CD4-positive, alpha-beta T cell (primary cell): ENCODE results near the gene ZNF580. TPM values are rescaled to one million over a fixed set of nuclear protein-coding genes. Genes with fewer than 3 reads are reported as not detected.

Experiments used
- ATAC-seq: fragments of 200-7000 bp; cut with Tn5 transposase; one replicate; pipeline ENCODE4 v1.10.0; 2022; ENCODE audit warnings: mild to moderate bottlenecking; ENCODE audit not compliant: poor library complexity
- CTCF ChIA-PET: fragments of 350-600 bp; sonication (Branson Sonifier 250); formaldehyde crosslinking; loops from one replicate; lab custom pipeline; 2021; ENCODE audit warnings: antibody characterized with exemption, inconsistent platforms; lab: Charles Lee
- POLR2A ChIA-PET: fragments of 350-600 bp; sonication (Branson Sonifier 250); formaldehyde crosslinking; loops from one replicate; lab custom pipeline; 2021; ENCODE audit warnings: antibody characterized with exemption, inconsistent platforms; lab: Charles Lee
- DNase-seq, 14 experiments: peaks; one replicate each; pipeline ENCODE4 v3.0.0-alpha.2; 2013 to 2020; ENCODE audit warnings: mixed read lengths in 2 of 14
- H3K27ac ChIP-seq, 2 donors: one replicate each; pipeline versions ENCODE4 v1.5.1 to v1.7.0; 2013; ENCODE audit warnings: low read length in 2 of 2, low read depth in 1 of 2, mild to moderate bottlenecking in 1 of 2
- H3K27me3 ChIP-seq, 2 experiments: 1 replicate in 1 of 2; 2 replicates in 1 of 2; pipeline versions ENCODE4 v1.6.1 to v1.7.0; 2013; ENCODE audit warnings: low read length in 2 of 2, control low read depth in 1 of 2, mild to moderate bottlenecking in 1 of 2, moderate library complexity in 1 of 2; ENCODE audit not compliant: insufficient read depth in 2 of 2, control insufficient read depth in 1 of 2
- H3K36me3 ChIP-seq: one replicate; pipeline ENCODE4 v1.6.1; 2013; ENCODE audit warnings: low read length, control low read depth; ENCODE audit not compliant: insufficient read depth
- H3K4me1 ChIP-seq: one replicate; pipeline ENCODE4 v1.6.1; 2013; ENCODE audit warnings: low read length, control low read depth; ENCODE audit not compliant: insufficient read depth
- H3K4me3 ChIP-seq: one replicate; pipeline ENCODE4 v1.5.1; 2013; ENCODE audit warnings: mild to moderate bottlenecking, low read length, moderate library complexity
- H3K9me3 ChIP-seq, 2 experiments: 1 replicate in 1 of 2; 2 replicates in 1 of 2; pipeline versions ENCODE4 v1.6.1 to v1.7.0; 2013; ENCODE audit warnings: low read length in 2 of 2, mild to moderate bottlenecking in 2 of 2, control low read depth in 1 of 2, moderate library complexity in 1 of 2; ENCODE audit not compliant: control insufficient read depth in 1 of 2, insufficient read depth in 1 of 2
- H3K27ac Mint-ChIP-seq: one replicate; pipeline ENCODE4 v1.8.0; 2020; ENCODE audit warnings: mixed read lengths
- H3K27me3 Mint-ChIP-seq: one replicate; pipeline ENCODE4 v1.8.0; 2021; ENCODE audit warnings: mixed read lengths
- H3K36me3 Mint-ChIP-seq: one replicate; pipeline ENCODE4 v1.8.0; 2021; ENCODE audit warnings: low read depth, mixed read lengths
- H3K4me1 Mint-ChIP-seq: one replicate; pipeline ENCODE4 v1.8.0; 2021; ENCODE audit warnings: low read depth, mixed read lengths
- H3K4me3 Mint-ChIP-seq: one replicate; pipeline ENCODE4 v1.8.0; 2020; ENCODE audit warnings: mild to moderate bottlenecking, mixed read lengths
- H3K9me3 Mint-ChIP-seq: one replicate; pipeline ENCODE4 v1.8.0; 2020; ENCODE audit warnings: mixed read lengths
- intact Hi-C, 2 experiments: fragments of 100-400 bp; cut with DNase I in 1 of 2; cut with micrococcal nuclease in 1 of 2; formaldehyde crosslinking; loops; one replicate each; pipeline versions ENCODE4 v1.15.1 to v1.9.0; 2023 to 2025; cut with DNase I, micrococcal nuclease
- total RNA-seq, 174 experiments: library from RNA in 2 of 174; stranded (reverse) in 2 of 174; gene quantifications; one replicate each; pipeline ENCODE4 v1.2.3 and lab custom pipeline; 2021 to 2026
- TF ChIP-seq, protein P1 (sequence below): fragments of 200-600 bp; IDR thresholded peaks from one replicate; pipeline ENCODE4 v1.8.0; 2022; ENCODE audit warnings: antibody characterized with exemption, mild to moderate bottlenecking

The ZNF580 gene
- total RNA-seq, 2 experiments from 2014 or later = 45.2 to 46.6 TPM

DNA sequence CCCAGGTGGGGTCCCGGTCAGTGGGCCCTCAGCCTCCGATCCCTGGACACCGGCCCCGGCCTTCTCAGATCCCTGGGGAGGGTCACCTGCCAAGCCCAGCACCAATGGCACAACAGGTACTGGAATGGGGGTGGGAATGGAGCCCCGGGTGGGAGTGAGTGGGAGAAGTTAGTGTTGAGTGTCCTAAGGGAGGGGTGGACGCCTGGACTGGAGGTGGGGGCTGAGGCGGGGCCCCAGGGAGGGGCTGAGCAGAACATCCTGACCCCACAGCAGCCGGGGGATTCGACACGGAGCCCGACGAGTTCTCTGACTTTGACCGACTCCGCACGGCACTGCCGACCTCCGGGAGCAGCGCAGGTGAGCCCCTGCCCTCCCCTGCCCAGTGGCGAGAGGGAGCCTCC lies 51.9 kb downstream of the ZNF580 start:
- ChIA-PET CTCF (no interaction called here), POLR2A (no interaction called here)
- no peaks in the 10 kb centered on the region for H3K9me3 ChIP-seq
- TF ChIP-seq, protein P1, sequence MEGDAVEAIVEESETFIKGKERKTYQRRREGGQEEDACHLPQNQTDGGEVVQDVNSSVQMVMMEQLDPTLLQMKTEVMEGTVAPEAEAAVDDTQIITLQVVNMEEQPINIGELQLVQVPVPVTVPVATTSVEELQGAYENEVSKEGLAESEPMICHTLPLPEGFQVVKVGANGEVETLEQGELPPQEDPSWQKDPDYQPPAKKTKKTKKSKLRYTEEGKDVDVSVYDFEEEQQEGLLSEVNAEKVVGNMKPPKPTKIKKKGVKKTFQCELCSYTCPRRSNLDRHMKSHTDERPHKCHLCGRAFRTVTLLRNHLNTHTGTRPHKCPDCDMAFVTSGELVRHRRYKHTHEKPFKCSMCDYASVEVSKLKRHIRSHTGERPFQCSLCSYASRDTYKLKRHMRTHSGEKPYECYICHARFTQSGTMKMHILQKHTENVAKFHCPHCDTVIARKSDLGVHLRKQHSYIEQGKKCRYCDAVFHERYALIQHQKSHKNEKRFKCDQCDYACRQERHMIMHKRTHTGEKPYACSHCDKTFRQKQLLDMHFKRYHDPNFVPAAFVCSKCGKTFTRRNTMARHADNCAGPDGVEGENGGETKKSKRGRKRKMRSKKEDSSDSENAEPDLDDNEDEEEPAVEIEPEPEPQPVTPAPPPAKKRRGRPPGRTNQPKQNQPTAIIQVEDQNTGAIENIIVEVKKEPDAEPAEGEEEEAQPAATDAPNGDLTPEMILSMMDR = no peak
- Mint-ChIP-seq H3K27me3 (no peaks in the 10 kb centered on the region), H3K4me3 (no peak overlapping the region), H3K36me3 (peaks cover 68% of the 10 kb centered on the region), H3K4me1 (no peaks in the 10 kb centered on the region), H3K9me3 (no peaks in the 10 kb centered on the region), H3K27ac (no peak overlapping the region)
- intact Hi-C loops = no loop called here
- DNase-seq (no peak), ATAC-seq (no peak)
- no peaks in the 10 kb centered on the region for H3K27me3 ChIP-seq
- H3K27ac ChIP-seq = no peak overlapping the region
- H3K4me1 ChIP-seq = peaks cover 6% of the 10 kb centered on the region
- H3K36me3 ChIP-seq = peaks cover 72% of the 10 kb centered on the region
- no peak overlapping the region for H3K4me3 ChIP-seq

Other genes starting within 250 kb of the ZNF580 start
- 10 to 100 TPM; 50.9 to 62.9 TPM for gene UBE2S, start 233.2 kb upstream of the ZNF580 start, total RNA-seq
- not detected for gene SHISA7, start 197.7 kb upstream of the ZNF580 start, total RNA-seq
- 1 to 10 TPM; 1.5 to 2.2 TPM for gene ISOC2, start 179.4 kb upstream of the ZNF580 start, total RNA-seq
- gene C19orf85, start 176.3 kb upstream of the ZNF580 start, total RNA-seq = not detected
- gene ZNF628, start 164.4 kb upstream of the ZNF580 start, total RNA-seq = 10 to 100 TPM; 26.6 to 27.2 TPM
- 10 to 100 TPM; 10.5 to 14.7 TPM for gene NAT14, start 155.8 kb upstream of the ZNF580 start, total RNA-seq
- gene SSC5D, start 152.6 kb upstream of the ZNF580 start, total RNA-seq = 1 to 10 TPM in 1 of 2 experiments, under 1 TPM in 1; 0.42 to 1.3 TPM
- not detected for gene SBK2, start 103.9 kb upstream of the ZNF580 start, total RNA-seq
- not detected for gene SBK3, start 95.5 kb upstream of the ZNF580 start, total RNA-seq
- 1 to 10 TPM; 6.7 to 7.1 TPM for gene ZNF579, start 60.2 kb upstream of the ZNF580 start, total RNA-seq
- gene FIZ1, start 41.5 kb upstream of the ZNF580 start, total RNA-seq = 1 to 10 TPM; 5.5 to 7.3 TPM
- 10 to 100 TPM in 1 of 2 experiments, 1 to 10 TPM in 1; 9.6 to 10.3 TPM for gene ZNF524, start 40.7 kb upstream of the ZNF580 start, total RNA-seq
- 10 to 100 TPM; 12.0 to 12.9 TPM for gene ZNF865, start 35.4 kb upstream of the ZNF580 start, total RNA-seq
- 10 to 100 TPM; 11.2 to 11.8 TPM for gene ZNF784, start 16.4 kb upstream of the ZNF580 start, total RNA-seq
- 10 to 100 TPM; 23.1 to 24.7 TPM for gene ZNF581, start 2.6 kb downstream of the ZNF580 start, total RNA-seq
- 1 to 10 TPM; 1.7 to 1.8 TPM for gene CCDC106, start 7.2 kb downstream of the ZNF580 start, total RNA-seq
- gene U2AF2, start 14.0 kb downstream of the ZNF580 start, total RNA-seq = 100 to 1,000 TPM; 209 to 212 TPM
- 10 to 100 TPM; 39.0 to 40.5 TPM for gene EPN1, start 34.2 kb downstream of the ZNF580 start, total RNA-seq
- gene NLRP9, start 97.4 kb downstream of the ZNF580 start, total RNA-seq = not detected
- gene RFPL4A, start 118.1 kb downstream of the ZNF580 start, total RNA-seq = not detected
- not detected for gene RFPL4AL1, start 128.1 kb downstream of the ZNF580 start, total RNA-seq
- not detected for gene NLRP11, start 191.0 kb downstream of the ZNF580 start, total RNA-seq
- gene NLRP4, start 195.5 kb downstream of the ZNF580 start, total RNA-seq = not detected